ENCODE measurements around the gene LGALS9. TPM values are rescaled to one million over a fixed set of nuclear protein-coding genes. Genes with fewer than 3 reads are reported as not detected.
A peak's percentile ranks its signal among the peaks of the same experiment; 100 is the strongest.

Gene LGALS9
- total RNA-seq (2014; rRNA removed; shearing (Covaris generic)): 0.05 and 0.22 TPM in 2 replicates

- no peaks in the 10 kb centered on the region for H3K27me3 ChIP-seq
Observed at GRCh38 chr17:27630607-27631410, at the start of gene LGALS9. LGALS9 (plus strand) TSS chr17:27631188; CDS start chr17:27631266, 78 bp downstream.

GRCh38 chr17:27582696-27583095 lies 48.3 kb upstream of the LGALS9 start:
- Histone ChIP-seq H3K4me1 (peaks cover 37% of the 10 kb centered on the region), H3K4me3 (no peak overlapping the region), H3K36me3 (peaks cover 22% of the 10 kb centered on the region), H3K9me3 (replicated peaks) (no peaks in the 10 kb centered on the region), H3K27ac (no peak overlapping the region), H3K27me3 (no peaks in the 10 kb centered on the region)
- no peak for DNase-seq

More at GRCh38 chr17:27630607-27631410, at the start of gene LGALS9:
- H3K9me3 ChIP-seq (replicated peaks): no peaks in the 10 kb centered on the region
- H3K4me1 ChIP-seq: no peaks in the 10 kb centered on the region
- H3K36me3 ChIP-seq: no peaks in the 10 kb centered on the region; the same call in 1 of the 2 replicates
- no peak within 1 kb of the TSS for H3K27ac ChIP-seq
- H3K4me3 ChIP-seq: no peak within 1 kb of the TSS
- DNase-seq: no peak

GRCh38 chr17:27585153-27585681 lies 45.8 kb upstream of the LGALS9 start:
- no peak overlapping the region for H3K4me3 ChIP-seq
- peak overlapping the region; percentile 76 for H3K27ac ChIP-seq

GRCh38 chr17:27585792-27586191 lies 45.2 kb upstream of the LGALS9 start:
- no peak overlapping the region for H3K4me3 ChIP-seq
- DNase-seq: no peak
- H3K27ac ChIP-seq: peak overlapping the region; percentile 76
- H3K4me1 ChIP-seq: peaks cover 25% of the 10 kb centered on the region
- H3K36me3 ChIP-seq: peaks cover 39% of the 10 kb centered on the region
- H3K9me3 ChIP-seq (replicated peaks): no peaks in the 10 kb centered on the region
- no peaks in the 10 kb centered on the region for H3K27me3 ChIP-seq

More at GRCh38 chr17:27585153-27585681, 45.8 kb upstream of the LGALS9 start:
- H3K36me3 ChIP-seq: peaks cover 36% of the 10 kb centered on the region
- no peaks in the 10 kb centered on the region for H3K9me3 ChIP-seq (replicated peaks)
- no peaks in the 10 kb centered on the region for H3K27me3 ChIP-seq
- DNase-seq: no peak
- H3K4me1 ChIP-seq: peaks cover 25% of the 10 kb centered on the region

GRCh38 chr17:27586203-27586721 lies 44.7 kb upstream of the LGALS9 start:
- no peaks in the 10 kb centered on the region for H3K9me3 ChIP-seq (replicated peaks)
- peak; percentile 59 to 65 for DNase-seq
- no peak overlapping the region for H3K4me3 ChIP-seq
- peaks cover 39% of the 10 kb centered on the region for H3K36me3 ChIP-seq
- H3K27me3 ChIP-seq: no peaks in the 10 kb centered on the region
- peaks cover 25% of the 10 kb centered on the region for H3K4me1 ChIP-seq
- H3K27ac ChIP-seq: peak overlapping the region; percentile 76

- peaks cover 25% of the 10 kb centered on the region for H3K4me1 ChIP-seq
- H3K36me3 ChIP-seq: peaks cover 45% of the 10 kb centered on the region
Observed at GRCh38 chr17:27588354-27588753, 42.6 kb upstream of the LGALS9 start.

GRCh38 chr17:27590864-27591263 lies 40.1 kb upstream of the LGALS9 start:
- H3K9me3 ChIP-seq (replicated peaks): no peaks in the 10 kb centered on the region
- no peak for DNase-seq
- H3K4me3 ChIP-seq: no peak overlapping the region
- no peak overlapping the region for H3K27ac ChIP-seq
- peaks cover 48% of the 10 kb centered on the region for H3K36me3 ChIP-seq
- H3K4me1 ChIP-seq: peaks cover 14% of the 10 kb centered on the region
- no peaks in the 10 kb centered on the region for H3K27me3 ChIP-seq

More at GRCh38 chr17:27588354-27588753, 42.6 kb upstream of the LGALS9 start:
- H3K4me3 ChIP-seq: no peak overlapping the region
- no peaks in the 10 kb centered on the region for H3K9me3 ChIP-seq (replicated peaks)
- no peak for DNase-seq
- no peak overlapping the region for H3K27ac ChIP-seq
- no peaks in the 10 kb centered on the region for H3K27me3 ChIP-seq

- H3K27me3 ChIP-seq: no peaks in the 10 kb centered on the region
- H3K4me3 ChIP-seq: no peak overlapping the region
- H3K27ac ChIP-seq: no peak overlapping the region
- H3K36me3 ChIP-seq: peaks cover 48% of the 10 kb centered on the region
- H3K9me3 ChIP-seq (replicated peaks): no peaks in the 10 kb centered on the region
- peaks cover 2% of the 10 kb centered on the region; the same call in 1 of the 2 replicates for H3K4me1 ChIP-seq
- no peak for DNase-seq
Observed at GRCh38 chr17:27591986-27592385, 39.0 kb upstream of the LGALS9 start.

GRCh38 chr17:27593232-27593856 lies 37.6 kb upstream of the LGALS9 start:
- Histone ChIP-seq H3K27ac (no peak overlapping the region), H3K9me3 (replicated peaks) (no peaks in the 10 kb centered on the region), H3K4me1 (no peaks in the 10 kb centered on the region), H3K36me3 (peaks cover 35% of the 10 kb centered on the region), H3K27me3 (no peaks in the 10 kb centered on the region), H3K4me3 (no peak overlapping the region)
- peak in 1 of 2 experiments; percentile 33 for DNase-seq

- H3K36me3 ChIP-seq: peaks cover 31% of the 10 kb centered on the region
- no peaks in the 10 kb centered on the region for H3K9me3 ChIP-seq (replicated peaks)
- no peaks in the 10 kb centered on the region for H3K27me3 ChIP-seq
- DNase-seq: no peak
- no peak overlapping the region for H3K27ac ChIP-seq
- no peaks in the 10 kb centered on the region for H3K4me1 ChIP-seq
- no peak overlapping the region for H3K4me3 ChIP-seq
Observed at GRCh38 chr17:27593857-27594255, 37.1 kb upstream of the LGALS9 start.

GRCh38 chr17:27595208-27595607 lies 35.8 kb upstream of the LGALS9 start:
- no peak overlapping the region for H3K4me3 ChIP-seq
- no peaks in the 10 kb centered on the region for H3K27me3 ChIP-seq
- no peak for DNase-seq
- H3K9me3 ChIP-seq (replicated peaks): no peaks in the 10 kb centered on the region
- peaks cover 26% of the 10 kb centered on the region for H3K36me3 ChIP-seq
- H3K27ac ChIP-seq: no peak overlapping the region
- no peaks in the 10 kb centered on the region for H3K4me1 ChIP-seq

- no peaks in the 10 kb centered on the region for H3K27me3 ChIP-seq
- peaks cover 30% of the 10 kb centered on the region for H3K36me3 ChIP-seq
- no peaks in the 10 kb centered on the region for H3K4me1 ChIP-seq
- DNase-seq: no peak
- no peaks in the 10 kb centered on the region for H3K9me3 ChIP-seq (replicated peaks)
- H3K4me3 ChIP-seq: no peak overlapping the region
- H3K27ac ChIP-seq: no peak overlapping the region
Observed at GRCh38 chr17:27596096-27596495, 34.9 kb upstream of the LGALS9 start.

GRCh38 chr17:27596566-27597187 lies 34.3 kb upstream of the LGALS9 start:
- no peaks in the 10 kb centered on the region for H3K4me1 ChIP-seq
- no peak overlapping the region for H3K27ac ChIP-seq
- H3K9me3 ChIP-seq (replicated peaks): no peaks in the 10 kb centered on the region
- no peak for DNase-seq
- H3K27me3 ChIP-seq: no peaks in the 10 kb centered on the region
- no peak overlapping the region for H3K4me3 ChIP-seq
- H3K36me3 ChIP-seq: peaks cover 35% of the 10 kb centered on the region

GRCh38 chr17:27597188-27597580 lies 33.8 kb upstream of the LGALS9 start:
- Histone ChIP-seq H3K4me1 (no peaks in the 10 kb centered on the region), H3K27ac (no peak overlapping the region), H3K27me3 (no peaks in the 10 kb centered on the region), H3K9me3 (replicated peaks) (no peaks in the 10 kb centered on the region), H3K36me3 (peaks cover 35% of the 10 kb centered on the region), H3K4me3 (no peak overlapping the region)
- DNase-seq: no peak

Measured in SJCRH30 (cell line).